Brain microvascular endothelial cell (primary cell): ENCODE measurements around the gene NRF1.

Source experiments
- DNase-seq: peaks from one replicate; pipeline ENCODE4 v3.0.0-alpha.2; 2020
- H3K27ac ChIP-seq: fragments of 250-450 bp; sonication (Bioruptor Pico); 2 replicates; pipeline ENCODE4 v1.5.1; 2020; ENCODE audit warnings: mild to moderate bottlenecking, moderate library complexity
- H3K27me3 ChIP-seq: fragments of 250-450 bp; sonication (Bioruptor Pico); replicated peaks from 2 replicates; pipeline ENCODE4 v1.5.1; 2020; ENCODE audit warnings: mild to moderate bottlenecking
- H3K36me3 ChIP-seq: fragments of 250-450 bp; sonication (Bioruptor Pico); replicated peaks from 2 replicates; pipeline ENCODE4 v1.5.1; 2020; ENCODE audit warnings: mild to moderate bottlenecking
- H3K4me3 ChIP-seq: 2 replicates; pipeline ENCODE4 v1.5.1; 2011; ENCODE audit warnings: low read depth, mild to moderate bottlenecking, control low read depth, low read length, moderate library complexity
- CTCF ChIP-seq: IDR thresholded peaks from 2 replicates; pipeline ENCODE4 v1.5.1; 2011; ENCODE audit warnings: low read depth, mild to moderate bottlenecking, moderate library complexity, low read length, control low read depth, inconsistent platforms; ENCODE audit errors: missing control alignments
- in situ Hi-C: cut with HindIII; loops from 2 replicates; pipeline ENCODE4 v1.10.0; 2017; ENCODE audit warnings: low sequenced_read_pairs, low pct_ligation_motif_present

Gene NRF1

GRCh38 chr7:129728875-129729467, 117.5 kb downstream of the NRF1 start:
- Histone ChIP-seq H3K27ac (no peak overlapping the region), H3K4me3 (no peak overlapping the region), H3K27me3 (no peaks in the 10 kb centered on the region), H3K36me3 (peaks cover 4% of the 10 kb centered on the region)
- in situ Hi-C loops, result no loop called here
- DNase-seq, result no peak
- no peak for TF ChIP-seq CTCF

- Histone ChIP-seq H3K36me3 (peaks cover 4% of the 10 kb centered on the region), H3K4me3 (no peak overlapping the region), H3K27me3 (no peaks in the 10 kb centered on the region), H3K27ac (no peak overlapping the region)
- in situ Hi-C loops, result no loop called here
- no peak for DNase-seq
- TF ChIP-seq CTCF, result no peak
These were observed 118.0 kb downstream of the NRF1 start for GRCh38 chr7:129729511-129729910.

GRCh38 chr7:129730159-129730558, 118.6 kb downstream of the NRF1 start:
- H3K4me3 ChIP-seq, result no peak overlapping the region
- no peak for TF ChIP-seq CTCF
- H3K36me3 ChIP-seq, result peaks cover 4% of the 10 kb centered on the region
- DNase-seq, result no peak
- no peaks in the 10 kb centered on the region for H3K27me3 ChIP-seq
- in situ Hi-C loops, result no loop called here
- no peak overlapping the region for H3K27ac ChIP-seq

- Histone ChIP-seq H3K4me3 (no peak overlapping the region), H3K36me3 (peaks cover 8% of the 10 kb centered on the region), H3K27ac (no peak overlapping the region), H3K27me3 (no peaks in the 10 kb centered on the region)
- no peak for DNase-seq
- in situ Hi-C loops, result no loop called here
- no peak for TF ChIP-seq CTCF
These were observed 122.9 kb downstream of the NRF1 start for GRCh38 chr7:129734400-129734799.

- TF ChIP-seq CTCF, result no peak
- in situ Hi-C loops, result no loop called here
- Histone ChIP-seq H3K36me3 (peaks cover 4% of the 10 kb centered on the region), H3K27ac (no peak overlapping the region), H3K27me3 (no peaks in the 10 kb centered on the region), H3K4me3 (no peak overlapping the region)
- peak; percentile 80 for DNase-seq
These were observed 127.9 kb downstream of the NRF1 start for GRCh38 chr7:129739427-129739826.

- TF ChIP-seq CTCF, result no peak
- Histone ChIP-seq H3K27ac (no peak overlapping the region), H3K27me3 (no peaks in the 10 kb centered on the region), H3K36me3 (peaks cover 4% of the 10 kb centered on the region), H3K4me3 (no peak overlapping the region)
- no peak for DNase-seq
- in situ Hi-C loops, result no loop called here
These were observed 129.3 kb downstream of the NRF1 start for GRCh38 chr7:129740574-129741410.
